Skin of body (tissue), 2 donors: ENCODE measurements around the gene TFF1. TPM values are rescaled to one million over a fixed set of nuclear protein-coding genes. Genes with fewer than 3 reads are reported as not detected.

Experiments
- DNase-seq: peaks from one replicate; lab custom pipeline; 2025; lab: John Stamatoyannopoulos, UW
- total RNA-seq: library from RNA; depleted of rRNA; stranded (reverse); fragments of >200 nt; gene quantifications from one replicate; pipeline ENCODE4 v1.2.3, GENCODE V29; 2014

TFF1 gene
- total RNA-seq, 1 donor from 2014 or later = not detected

DNA sequence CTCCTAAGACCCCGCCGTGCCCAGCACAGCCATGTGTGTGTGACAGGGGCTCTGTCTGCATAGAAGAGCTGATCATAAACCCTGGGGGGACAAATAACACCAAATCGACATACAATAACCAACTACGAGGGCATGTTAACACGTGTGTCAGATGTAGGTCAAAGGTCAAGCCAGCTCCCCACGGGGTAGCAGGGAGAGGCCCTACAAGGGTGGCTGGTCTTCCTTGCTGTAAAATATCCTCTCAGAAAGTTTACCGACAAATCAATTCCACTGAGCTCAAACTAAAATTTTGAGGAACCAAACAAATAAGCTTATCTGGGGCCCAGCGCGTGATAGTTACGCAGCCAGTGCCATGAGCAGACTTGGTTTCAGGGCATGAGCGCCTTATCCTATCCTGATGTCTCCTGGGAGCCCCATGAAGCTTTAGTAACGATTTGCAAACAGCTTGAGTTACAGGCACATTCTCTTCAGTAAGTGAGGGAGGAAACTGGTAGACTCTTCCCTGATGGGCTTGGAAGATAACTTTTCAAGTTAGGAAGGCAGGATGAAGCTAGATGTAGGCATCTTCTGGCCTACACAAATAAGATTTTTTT lies 32.2 kb upstream of the TFF1 start:
- no peak for DNase-seq

DNA sequence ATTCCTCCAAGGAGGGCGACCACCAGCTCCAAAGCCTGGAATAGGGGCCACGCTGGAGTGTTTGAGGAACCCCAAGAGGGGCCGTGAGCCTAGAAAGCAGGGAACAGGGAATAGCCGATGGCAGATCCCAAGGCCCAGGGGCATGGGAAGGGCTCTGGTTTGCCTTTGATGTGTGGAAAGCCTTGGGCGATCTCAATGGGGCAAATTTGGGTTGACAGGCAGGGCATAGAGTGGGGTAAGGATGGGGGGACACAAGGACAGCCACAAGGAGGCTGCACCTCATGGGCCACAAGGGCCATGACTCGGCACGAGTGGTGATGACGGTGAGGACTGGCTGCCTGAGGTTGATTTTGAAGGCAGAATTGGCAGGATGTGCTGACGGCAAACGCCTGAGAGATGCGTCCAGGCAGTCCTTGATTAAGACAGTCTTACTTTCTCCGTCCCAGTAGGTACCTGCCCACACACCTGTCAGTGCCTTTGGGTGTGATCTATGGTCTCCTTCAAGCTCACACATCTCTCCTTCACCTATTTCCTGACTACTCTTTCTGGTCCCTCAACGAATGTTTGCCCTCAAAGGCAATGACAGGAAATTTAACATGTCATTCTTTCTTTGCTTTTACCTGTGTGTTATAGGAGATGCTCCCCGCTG lies 31.5 kb upstream of the TFF1 start:
- no peak for DNase-seq

DNA sequence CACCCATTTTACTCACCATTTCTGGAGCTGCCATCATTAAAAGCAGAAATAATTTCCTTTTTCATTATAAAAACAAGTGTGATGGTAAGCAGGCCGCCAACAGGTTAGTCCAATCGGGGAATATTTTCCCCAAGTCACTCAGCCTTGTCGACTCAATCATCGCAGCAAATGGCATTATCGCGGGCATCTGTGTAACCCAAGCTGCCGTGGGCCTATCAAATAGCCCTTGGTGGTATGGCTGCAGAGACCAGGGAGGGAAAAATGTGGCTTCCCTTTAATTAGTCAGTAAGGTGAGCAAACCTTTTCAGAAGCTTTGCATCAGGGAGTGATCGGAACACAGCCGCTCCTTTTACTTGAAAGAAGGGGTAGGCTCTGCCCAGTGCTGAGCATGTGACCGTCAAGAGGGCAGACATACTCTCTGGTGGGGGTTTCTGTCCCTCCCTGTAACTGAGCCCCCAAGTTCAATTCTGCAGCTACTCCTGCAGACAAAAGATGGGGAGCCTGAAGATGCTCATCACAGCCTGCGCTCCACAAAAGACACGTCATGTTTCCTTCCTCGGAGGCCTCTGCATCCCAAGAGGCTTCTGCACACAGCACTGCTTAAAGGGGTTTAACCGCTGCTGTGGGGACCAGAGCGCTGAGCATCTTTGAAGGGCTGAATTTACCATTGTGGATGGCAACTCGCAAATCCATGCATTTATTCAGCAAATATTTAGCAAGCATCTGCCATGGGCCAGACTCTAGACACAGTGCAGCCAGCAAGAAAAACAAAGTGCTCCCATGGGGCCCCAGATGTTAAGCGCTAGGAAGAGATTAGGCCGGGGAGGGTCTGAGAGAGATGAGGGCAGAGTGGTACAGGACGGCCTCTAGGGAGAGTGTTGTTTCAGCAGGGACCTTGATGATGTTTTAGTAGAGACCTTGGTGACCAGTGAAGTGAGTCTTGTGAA lies 30.7 kb upstream of the TFF1 start:
- no peak for DNase-seq

DNA sequence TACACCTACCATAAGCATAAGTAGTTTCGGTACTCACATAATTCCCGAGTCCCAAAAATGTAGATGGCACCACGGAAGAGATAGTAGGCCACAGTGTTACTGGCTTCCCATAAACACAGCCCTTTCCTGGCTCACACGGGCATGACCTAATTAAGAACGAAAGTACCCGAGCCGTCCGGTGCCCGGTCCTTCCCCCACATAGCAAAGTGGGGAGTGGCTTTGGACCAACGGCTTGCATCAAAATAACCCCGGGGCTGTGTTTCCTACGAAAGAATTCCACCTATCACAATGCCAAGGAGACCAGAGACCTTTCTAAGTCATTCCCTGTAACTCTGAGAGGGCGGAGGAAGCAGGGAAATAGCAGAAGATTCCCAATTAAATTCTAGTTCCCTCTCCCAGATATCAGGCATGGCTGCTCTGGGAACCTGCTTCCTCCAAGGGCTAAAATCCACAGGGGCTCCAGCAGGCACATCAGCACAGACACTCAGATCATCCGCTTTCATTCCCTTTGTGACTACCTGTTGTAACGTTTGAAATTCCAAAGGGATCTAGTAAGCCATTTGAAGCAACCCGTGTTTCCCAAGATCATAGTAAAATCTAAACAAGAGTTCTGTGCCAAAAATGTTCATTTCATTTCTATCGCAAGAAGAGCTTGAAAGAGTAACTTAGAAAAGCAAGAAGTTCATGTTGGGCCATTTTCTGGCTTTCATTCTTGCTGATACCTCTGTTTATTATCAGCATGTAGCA lies 29.7 kb upstream of the TFF1 start, which contains the start of gene TMPRSS3:
Gene TMPRSS3 (minus strand): TSS at position 148 of the 747 bp plus-strand sequence. CDS start 635 bp downstream, outside the sequence.
- no peak for DNase-seq

DNA sequence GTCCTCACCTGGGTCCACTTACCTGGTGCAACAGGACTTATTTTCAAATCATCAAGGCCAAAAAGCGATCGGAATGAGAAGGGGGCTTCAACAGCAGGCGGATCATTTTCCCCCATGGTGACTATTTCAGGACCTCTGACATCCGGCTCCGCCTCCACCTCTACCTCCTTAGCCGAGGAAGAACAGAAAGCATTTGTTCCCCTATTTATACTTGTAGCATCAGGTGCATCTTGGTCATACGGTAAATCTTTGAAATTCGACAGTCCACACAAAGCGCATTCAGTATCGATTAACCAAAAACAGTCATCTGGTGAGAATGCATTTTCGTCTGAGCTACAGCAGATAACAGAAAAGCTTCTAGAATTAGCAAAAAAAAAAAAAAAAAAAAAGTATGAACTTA lies 29.0 kb upstream of the TFF1 start:
- no peak for DNase-seq

DNA sequence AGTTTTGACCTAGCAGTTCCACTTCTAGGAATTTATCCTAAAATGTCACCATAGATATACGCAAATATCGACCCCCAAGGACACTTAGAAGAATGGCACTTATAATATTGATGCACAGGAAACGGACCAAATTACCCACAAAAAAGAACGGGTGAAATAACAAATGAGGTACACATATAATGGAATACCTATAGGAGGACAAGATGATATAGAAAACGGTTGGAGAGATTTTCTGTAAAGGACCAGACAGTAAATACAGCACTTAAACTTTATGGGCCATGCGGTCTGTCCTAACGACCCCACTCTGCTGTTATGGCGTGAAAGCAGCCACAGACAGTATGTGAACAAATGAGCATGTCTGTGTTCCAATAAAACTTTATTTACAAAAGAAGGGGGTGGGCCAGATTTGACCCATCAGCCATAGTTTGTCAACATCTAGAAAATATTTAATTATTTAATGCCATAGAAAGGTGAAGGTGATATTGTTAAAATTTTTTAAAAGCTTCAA lies 27.2 kb upstream of the TFF1 start:
- no peak for DNase-seq

DNA sequence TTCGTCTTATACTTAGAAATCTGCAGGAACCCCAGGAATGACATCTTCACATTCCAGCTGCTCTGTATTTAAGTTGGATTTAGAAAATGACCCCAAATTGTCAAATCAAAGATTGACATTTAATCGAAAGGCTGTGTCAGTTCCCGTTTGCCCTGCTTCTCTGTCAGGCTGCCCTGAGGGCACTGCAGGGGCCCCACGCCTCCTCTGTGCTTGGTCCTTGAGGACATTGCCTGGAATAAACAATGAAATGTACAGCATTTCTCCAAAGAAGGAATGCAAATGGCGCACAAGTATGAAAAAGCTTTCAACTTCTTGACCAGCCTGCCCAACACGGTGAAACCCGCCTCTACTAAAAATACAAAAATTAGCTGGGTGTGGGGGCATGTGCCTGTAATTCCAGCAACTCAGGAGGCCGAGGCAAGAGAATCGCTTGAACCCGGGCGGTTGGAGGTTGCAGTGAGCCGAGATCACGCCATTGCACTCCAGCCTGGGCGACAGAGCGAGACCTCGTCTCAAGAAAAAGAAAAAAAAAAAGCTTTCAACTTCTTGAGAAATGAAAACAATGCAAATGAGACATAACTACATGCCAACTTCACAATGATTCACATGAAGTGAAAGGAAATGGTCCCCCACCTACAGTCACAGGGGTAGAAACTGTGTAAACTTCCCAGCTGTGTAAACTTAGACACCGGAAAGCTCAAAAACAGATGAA lies 26.6 kb upstream of the TFF1 start:
- no peak for DNase-seq

DNA sequence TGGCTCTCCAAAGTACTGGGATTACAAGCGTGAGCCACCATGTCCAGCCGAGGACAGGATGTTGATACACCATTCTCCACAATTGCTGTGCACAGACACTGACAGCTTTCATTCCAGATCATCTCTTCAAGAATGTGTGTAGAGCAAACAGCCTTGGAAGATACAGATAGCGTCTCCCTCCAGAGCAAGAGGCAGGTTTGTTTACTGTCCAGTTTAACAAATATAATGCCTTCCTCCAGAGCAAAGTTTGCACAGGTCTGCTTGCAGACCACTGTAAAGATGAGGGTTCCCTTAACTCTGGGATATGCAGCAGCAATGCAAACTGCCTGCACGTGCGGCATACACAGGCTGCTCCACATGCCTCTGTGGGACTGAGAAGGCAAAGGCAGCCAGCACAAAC lies 25.0 kb upstream of the TFF1 start:
- no peak for DNase-seq

DNA sequence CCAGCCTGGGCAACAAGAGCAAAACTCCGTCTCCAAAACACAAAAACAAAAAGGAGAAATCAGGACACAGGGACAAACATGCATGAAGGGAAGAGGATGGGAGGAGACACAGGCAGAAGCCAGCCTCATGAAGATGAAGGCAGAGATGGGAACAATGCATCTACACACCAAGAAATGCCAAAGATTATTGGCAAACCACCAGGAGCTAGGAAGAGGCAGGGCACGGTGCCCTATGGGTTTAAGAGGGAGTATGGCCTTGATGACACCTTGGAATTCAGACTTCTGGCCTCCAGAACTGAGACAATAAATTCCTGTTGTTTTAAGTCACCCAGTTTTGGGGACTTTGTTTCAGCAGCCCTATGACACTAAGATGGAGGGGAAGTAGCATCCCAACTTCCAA lies 24.4 kb upstream of the TFF1 start:
- no peak for DNase-seq

DNA sequence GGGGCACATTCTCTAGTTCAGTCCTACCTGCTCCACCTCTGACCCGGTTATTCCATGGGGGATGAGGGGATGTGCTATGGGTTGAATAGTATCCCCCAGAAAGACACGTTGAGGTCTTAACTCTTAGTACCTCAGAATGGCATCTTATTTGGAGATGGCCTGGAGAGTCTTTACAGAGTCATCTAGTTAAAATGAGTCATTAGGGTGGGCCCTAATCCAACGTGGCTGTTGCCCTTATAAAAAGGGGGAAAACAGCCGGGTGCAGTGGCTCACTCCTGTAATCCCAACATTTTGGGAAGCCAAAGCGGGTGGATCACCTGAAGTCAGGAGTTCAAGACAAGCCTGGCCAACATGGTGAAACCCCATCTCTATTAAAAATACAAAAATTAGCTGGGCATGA lies 23.9 kb upstream of the TFF1 start:
- DNase-seq = no peak

DNA sequence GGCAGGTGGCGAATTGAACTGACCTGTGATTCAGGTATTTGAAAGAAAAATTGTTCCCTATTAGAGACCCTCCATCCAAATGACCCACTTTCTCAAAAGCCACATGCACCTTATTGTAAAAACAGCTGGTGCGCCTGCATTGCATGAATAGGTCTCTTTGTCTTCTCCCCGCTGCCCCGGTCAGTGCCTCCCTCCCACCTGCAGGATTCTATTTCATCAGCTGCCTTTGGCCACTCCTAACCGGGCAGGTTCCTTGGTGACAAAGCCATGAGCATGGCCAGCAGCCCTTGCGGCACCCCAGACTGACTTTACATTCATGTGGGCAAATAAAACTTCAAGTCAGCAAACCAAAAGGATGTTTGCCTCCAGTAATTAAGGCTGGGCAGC lies 23.1 kb upstream of the TFF1 start:
- no peak for DNase-seq

DNA sequence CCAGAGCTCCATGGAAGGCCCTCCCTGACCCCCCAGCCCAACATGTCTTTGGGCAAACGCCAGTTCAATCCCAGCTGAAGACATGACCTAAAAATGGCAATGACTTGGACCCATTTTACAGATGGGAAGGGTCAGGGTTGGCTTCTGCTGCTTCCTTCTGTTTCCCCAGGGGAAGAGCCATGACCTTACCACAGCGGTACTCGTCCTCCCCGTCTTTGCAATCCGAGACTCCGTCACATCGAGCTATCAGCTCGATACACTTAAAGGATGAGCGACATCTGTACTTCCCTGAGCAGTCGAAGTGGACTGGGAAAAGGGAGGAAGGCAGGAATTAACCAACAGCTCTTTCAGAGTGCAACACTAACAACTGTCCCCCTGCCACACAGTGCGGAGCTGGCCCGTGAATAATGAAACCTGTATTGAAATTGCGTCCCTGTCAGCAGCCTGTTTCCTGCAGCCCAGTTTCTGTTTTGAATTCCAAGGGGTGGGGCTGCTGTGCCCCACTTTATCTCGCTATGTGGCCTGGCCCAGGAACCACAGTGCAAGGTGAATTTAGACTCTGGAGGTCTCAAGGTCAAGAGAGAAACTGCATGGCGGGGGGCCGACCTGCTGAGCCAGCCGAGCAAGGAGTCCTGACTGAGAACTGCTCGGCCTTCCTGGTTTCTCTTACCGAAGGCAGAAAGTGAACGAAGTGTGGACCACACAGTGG lies 22.6 kb upstream of the TFF1 start:
- no peak for DNase-seq

DNA sequence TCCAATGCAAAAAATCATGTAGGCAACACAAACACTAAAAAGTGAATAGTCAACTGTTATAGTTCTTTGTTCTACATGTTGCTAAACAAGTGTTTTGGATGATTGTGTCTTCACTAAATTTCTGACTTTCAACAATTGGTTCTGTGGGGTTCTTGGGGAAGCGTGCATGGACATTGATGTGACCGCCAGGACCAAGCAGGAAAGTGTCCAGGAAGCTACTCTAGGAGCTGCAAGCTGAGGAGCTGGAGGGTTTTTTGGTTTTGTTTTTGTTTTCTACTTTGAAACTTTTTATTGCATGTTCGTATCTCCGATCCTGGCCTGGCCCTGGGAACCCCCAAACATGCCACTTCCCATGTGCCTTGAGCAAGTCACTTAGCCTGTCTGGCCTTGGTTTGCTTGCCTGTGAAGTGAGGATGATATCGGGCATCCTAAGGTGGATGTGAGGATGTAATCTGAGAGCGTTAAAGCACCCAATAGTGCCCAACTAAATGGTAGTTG lies 21.6 kb upstream of the TFF1 start:
- DNase-seq = no peak

DNA sequence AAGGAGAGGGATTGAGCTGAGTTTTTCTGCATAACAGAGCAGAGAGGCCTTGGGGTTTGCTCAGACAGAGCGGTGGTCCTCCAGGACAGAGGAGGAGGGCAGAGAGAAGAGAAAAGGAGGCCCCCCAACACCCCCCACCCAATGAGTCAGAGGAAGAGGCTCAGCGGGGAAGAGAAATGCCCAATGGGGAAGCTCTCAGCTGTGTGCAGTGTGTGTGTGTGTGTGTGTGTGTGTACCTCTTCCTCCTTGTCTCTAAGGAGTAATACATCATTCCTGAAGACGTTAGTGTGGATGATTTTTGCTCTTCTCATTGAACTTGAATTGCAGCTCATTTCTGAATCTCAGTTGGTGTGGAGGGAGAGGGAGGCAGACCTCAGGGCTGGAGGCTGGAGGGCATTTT lies 20.8 kb upstream of the TFF1 start:
- no peak for DNase-seq

DNA sequence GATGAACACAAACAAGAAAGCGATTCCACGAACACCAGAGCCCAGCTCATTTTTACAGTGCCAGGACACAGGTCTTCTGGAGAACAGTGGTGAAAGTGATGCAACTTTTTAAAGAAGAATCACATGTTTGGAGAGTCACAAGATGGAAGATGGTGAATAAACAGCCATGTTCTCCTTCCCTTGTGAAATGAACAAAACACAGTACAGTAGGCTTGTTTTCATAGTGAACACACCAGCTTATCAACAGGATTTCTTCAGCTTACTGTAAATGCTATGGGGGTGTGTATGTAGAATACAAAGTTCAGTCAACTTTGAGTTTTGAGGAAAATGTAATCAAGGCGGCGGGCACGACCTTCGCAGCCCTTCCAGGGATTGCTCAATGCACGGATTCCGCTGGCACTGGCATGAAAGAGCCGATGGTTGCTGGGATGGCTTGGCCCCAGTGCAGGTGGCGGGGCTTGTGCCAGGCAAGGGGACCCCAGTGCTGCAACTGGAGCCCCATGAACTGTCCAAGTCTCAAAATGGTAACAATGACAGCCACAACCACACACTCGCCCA lies 19.8 kb upstream of the TFF1 start:
- DNase-seq = no peak

DNA sequence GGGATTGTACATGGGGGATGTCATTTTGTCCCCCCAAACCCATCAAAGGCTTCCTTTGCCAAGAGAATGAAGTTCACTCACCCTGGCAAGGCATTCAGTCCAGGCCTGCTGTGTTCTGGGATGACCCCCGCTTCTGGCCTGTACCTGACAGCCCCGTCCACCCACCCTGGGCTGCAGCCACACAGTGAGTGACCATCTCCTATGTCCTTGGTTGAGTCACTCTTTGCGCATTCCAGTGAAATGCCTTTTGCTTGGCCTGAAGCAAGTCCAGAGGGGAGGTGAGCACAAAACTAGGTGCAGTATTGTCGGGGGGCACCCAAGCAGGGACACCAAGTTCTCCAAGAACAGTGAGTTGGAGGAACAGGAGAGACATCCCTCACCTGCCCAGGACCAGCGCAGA lies 19.3 kb upstream of the TFF1 start:
- DNase-seq = no peak

DNA sequence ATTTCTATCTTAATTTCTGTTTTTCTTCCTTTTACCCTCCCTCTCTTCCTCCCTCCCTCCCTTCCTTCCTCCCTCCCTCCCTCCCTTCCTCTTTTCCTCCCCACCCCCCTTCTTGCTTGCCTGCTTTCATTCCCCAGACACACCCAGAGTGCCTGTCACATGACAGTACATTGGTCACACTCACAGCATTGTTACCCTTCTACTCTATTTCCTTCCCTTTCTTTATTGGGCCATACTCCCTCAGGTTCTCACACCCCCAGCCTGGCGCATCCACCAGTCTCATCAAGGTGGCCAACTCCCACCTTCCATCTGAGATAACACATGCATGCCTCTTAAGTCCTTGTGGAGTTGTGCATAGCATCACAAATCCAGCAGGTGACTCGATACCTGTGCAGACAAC lies 18.7 kb upstream of the TFF1 start:
- no peak for DNase-seq

DNA sequence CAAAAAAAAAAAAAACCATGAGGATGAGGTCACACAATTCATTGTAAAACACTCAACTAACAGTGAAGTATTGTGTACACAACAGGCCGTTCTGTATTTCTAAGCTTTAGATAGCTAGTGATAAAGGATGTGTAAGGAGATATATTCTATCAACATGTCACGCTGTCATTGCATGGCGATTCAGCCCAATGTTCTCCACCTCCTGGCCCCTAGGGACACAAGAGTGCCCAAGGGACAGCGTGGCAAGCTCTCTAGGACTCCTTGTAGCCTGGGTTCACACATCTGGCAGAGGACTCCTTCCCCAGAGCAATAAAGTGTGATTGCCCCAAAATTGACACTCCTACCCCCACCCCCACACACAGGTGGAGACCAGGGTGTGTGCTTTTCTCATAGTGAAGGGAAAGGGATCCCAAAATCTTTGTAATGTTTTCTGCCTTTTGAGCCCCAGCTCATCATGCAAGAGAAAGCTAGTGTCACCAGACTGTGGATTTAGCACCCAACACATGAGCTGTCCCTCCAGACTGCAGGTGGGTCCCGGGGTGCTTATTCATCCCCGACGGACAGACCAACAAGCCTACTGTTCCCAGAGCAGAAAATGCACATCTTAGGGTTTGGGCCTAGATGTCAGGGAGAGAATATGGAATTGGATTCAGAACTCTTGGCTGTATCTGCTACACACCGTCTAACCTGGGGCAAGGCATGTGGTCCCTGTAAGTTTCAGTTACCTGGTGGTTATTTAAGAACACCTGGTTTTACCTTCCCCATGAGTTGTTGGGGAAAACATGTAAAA lies 18.0 kb upstream of the TFF1 start:
- no peak for DNase-seq

DNA sequence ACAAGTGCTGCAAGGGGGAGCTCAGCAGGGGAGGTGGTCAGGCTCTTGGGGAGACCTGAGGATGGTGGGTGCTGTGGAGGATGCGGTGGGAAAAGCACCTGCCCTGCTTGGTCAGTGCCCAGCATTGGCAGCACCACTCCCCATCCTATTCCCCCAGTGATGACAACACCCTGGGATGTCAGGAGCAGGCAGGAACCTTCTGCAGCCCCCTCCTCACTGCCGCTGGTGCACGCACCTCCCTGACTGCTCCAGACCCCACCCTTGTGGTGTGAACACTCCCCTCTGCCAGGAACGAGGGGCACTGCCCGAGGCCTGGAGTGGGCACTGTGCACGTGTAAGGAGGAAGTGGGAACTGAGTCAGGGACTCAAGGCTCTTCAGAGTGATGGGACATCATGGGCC lies 17.0 kb upstream of the TFF1 start:
- no peak for DNase-seq
